ENCODE measurements around the gene SMOC1.

The SMOC1 gene

GRCh38 chr14:69943084-69943780 lies 64.0 kb downstream of the SMOC1 start:
- TF ChIP-seq POLR2AphosphoS5 (IDR thresholded peaks at IDR 0.05; ENCODE audit: low read depth, low read length): no peak
- no peak for TF ChIP-seq FOXP2 (optimal IDR thresholded peaks at IDR 0.05; ENCODE audit: borderline replicate concordance, extremely low read depth, extremely low read length, insufficient read depth)
- no peak for TF ChIP-seq SIN3A (IDR thresholded peaks at IDR 0.05; ENCODE audit: borderline replicate concordance, insufficient read depth, low read length)
- no peak for TF ChIP-seq REST (IDR thresholded peaks at IDR 0.05; ENCODE audit: insufficient read depth in 1 of 2, low read depth in 2 of 2, low read length in 2 of 2)
- no peak for TF ChIP-seq TAF1 (IDR thresholded peaks at IDR 0.05; ENCODE audit: borderline replicate concordance, insufficient read depth, low read length)

- no peak for TF ChIP-seq REST (IDR thresholded peaks at IDR 0.05; ENCODE audit: insufficient read depth in 1 of 2, low read depth in 2 of 2, low read length in 2 of 2)
- no peak for TF ChIP-seq FOXP2 (optimal IDR thresholded peaks at IDR 0.05; ENCODE audit: borderline replicate concordance, extremely low read depth, extremely low read length, insufficient read depth)
- no peak for TF ChIP-seq TAF1 (IDR thresholded peaks at IDR 0.05; ENCODE audit: borderline replicate concordance, insufficient read depth, low read length)
- no peak for TF ChIP-seq SIN3A (IDR thresholded peaks at IDR 0.05; ENCODE audit: borderline replicate concordance, insufficient read depth, low read length)
- TF ChIP-seq POLR2AphosphoS5 (IDR thresholded peaks at IDR 0.05; ENCODE audit: low read depth, low read length): no peak
These were observed 66.1 kb downstream of the SMOC1 start for GRCh38 chr14:69945347-69945746.

GRCh38 chr14:69945912-69946311 lies 66.7 kb downstream of the SMOC1 start:
- TF ChIP-seq POLR2AphosphoS5 (IDR thresholded peaks at IDR 0.05; ENCODE audit: low read depth, low read length) (no peak), FOXP2 (optimal IDR thresholded peaks at IDR 0.05; ENCODE audit: borderline replicate concordance, extremely low read depth, extremely low read length, insufficient read depth) (no peak), SIN3A (IDR thresholded peaks at IDR 0.05; ENCODE audit: borderline replicate concordance, insufficient read depth, low read length) (no peak), REST (IDR thresholded peaks at IDR 0.05; ENCODE audit: insufficient read depth in 1 of 2, low read depth in 2 of 2, low read length in 2 of 2) (no peak), TAF1 (IDR thresholded peaks at IDR 0.05; ENCODE audit: borderline replicate concordance, insufficient read depth, low read length) (no peak)

GRCh38 chr14:69948351-69948750 lies 69.1 kb downstream of the SMOC1 start:
- TF ChIP-seq REST (IDR thresholded peaks at IDR 0.05; ENCODE audit: insufficient read depth in 1 of 2, low read depth in 2 of 2, low read length in 2 of 2) (no peak), FOXP2 (optimal IDR thresholded peaks at IDR 0.05; ENCODE audit: borderline replicate concordance, extremely low read depth, extremely low read length, insufficient read depth) (no peak), SIN3A (IDR thresholded peaks at IDR 0.05; ENCODE audit: borderline replicate concordance, insufficient read depth, low read length) (no peak), TAF1 (IDR thresholded peaks at IDR 0.05; ENCODE audit: borderline replicate concordance, insufficient read depth, low read length) (no peak), POLR2AphosphoS5 (IDR thresholded peaks at IDR 0.05; ENCODE audit: low read depth, low read length) (no peak)

Data from PFSK-1 (cell line).